GM12874 (cell line): ENCODE measurements around the gene COL15A1.

Source experiments
- CTCF ChIP-seq: IDR thresholded peaks from 2 replicates; pipeline ENCODE4 v1.5.1; 2011; ENCODE audit warnings: low read depth, mild to moderate bottlenecking, control low read depth, low read length, moderate library complexity; ENCODE audit not compliant: insufficient read depth

COL15A1 gene

DNA sequence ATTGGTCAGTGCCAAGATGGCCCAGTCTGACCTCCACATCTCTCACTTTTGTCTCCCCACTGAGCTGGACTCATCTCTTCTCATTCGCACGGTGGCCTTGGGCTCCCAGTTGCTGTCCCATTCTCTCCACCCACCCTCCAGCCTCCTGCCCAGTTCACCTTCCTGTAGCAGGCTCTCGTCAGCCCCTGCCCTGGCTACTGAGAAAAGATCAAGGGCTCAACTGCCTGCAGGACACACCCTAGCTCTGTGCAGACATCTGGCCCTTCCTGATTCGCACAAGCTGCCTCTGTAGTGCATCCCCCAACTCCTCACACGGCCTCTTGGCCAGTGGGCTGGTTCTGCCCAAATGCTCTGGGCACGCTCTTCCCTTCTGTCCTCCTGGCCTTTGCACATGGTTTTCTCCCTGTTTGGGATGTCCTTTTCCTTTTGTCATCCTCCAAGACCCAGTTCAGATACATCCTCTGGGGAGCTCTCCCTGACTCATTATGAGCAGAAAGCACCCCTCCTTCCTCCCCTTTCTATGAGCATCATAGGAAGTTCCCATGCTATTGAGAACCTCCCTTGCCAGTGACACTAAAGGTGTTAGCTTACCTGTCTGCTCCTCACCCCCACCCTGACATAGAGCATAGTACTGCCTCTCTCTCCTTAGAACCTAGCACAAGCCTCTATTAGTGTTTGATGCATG lies 82.7 kb downstream of the COL15A1 start:
- no peak for TF ChIP-seq CTCF

- no peak for TF ChIP-seq CTCF
These were observed 83.2 kb downstream of the COL15A1 start for GRCh38 chr9:99026956-99027298.

DNA sequence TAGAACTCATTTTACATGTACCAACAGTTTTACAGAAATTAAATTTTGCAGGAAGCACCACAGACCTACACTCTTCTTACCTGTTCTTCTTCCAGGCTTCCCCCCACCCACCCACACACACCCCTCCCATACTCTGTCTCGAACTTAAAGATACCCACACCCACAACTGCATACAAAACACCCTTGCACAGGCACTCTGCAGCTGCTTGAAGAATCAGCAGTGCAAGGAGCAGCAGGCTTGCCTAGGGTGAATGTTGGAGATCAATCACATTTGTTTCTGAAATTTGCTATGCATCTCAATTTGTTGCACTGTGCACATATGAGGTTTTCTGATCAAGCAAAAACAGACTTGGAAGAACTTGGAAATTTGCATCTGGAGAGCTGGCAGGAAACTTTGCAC lies 83.7 kb downstream of the COL15A1 start:
- no peak for TF ChIP-seq CTCF

GRCh38 chr9:99029083-99029645 lies 85.5 kb downstream of the COL15A1 start:
- TF ChIP-seq CTCF: no peak

- no peak for TF ChIP-seq CTCF
These were observed 86.4 kb downstream of the COL15A1 start for GRCh38 chr9:99030092-99030511.

GRCh38 chr9:99030610-99031109 lies 87.0 kb downstream of the COL15A1 start:
- no peak for TF ChIP-seq CTCF

- no peak for TF ChIP-seq CTCF
These were observed 87.6 kb downstream of the COL15A1 start for GRCh38 chr9:99031319-99031718.
